Spleen (tissue), 11 donors: Measurements from ENCODE around the gene EXD3. TPM values are rescaled to one million over a fixed set of nuclear protein-coding genes. Genes with fewer than 3 reads are reported as not detected.

Experiments used
- DNase-seq: peaks from one replicate; pipeline ENCODE4 v3.0.0-alpha.2; 2020
- H3K27ac ChIP-seq, 8 donors: fragments of 200-600 bp; sonication (generic) in 7 of 8; 1 replicate in 4 of 8; 2 replicates in 4 of 8; pipeline versions ENCODE4 v1.5.0 to v1.8.0; 2016 to 2021; ENCODE audit warnings: inconsistent platforms in 4 of 8, mild to moderate bottlenecking in 4 of 8, moderate library complexity in 1 of 8
- H3K27me3 ChIP-seq, 7 donors: fragments of 200-600 bp; sonication (generic) in 6 of 7; replicated peaks in 1 of 7; 1 replicate in 4 of 7; 2 replicates in 3 of 7; pipeline versions ENCODE4 v1.5.0 to v1.8.0; 2016 to 2021; ENCODE audit warnings: inconsistent platforms in 3 of 7, mild to moderate bottlenecking in 1 of 7
- H3K36me3 ChIP-seq, 6 donors: fragments of 200-600 bp; sonication (generic) in 5 of 6; 1 replicate in 4 of 6; 2 replicates in 2 of 6; pipeline versions ENCODE4 v1.5.0 to v1.8.0; 2016 to 2021; ENCODE audit warnings: inconsistent platforms in 2 of 6
- H3K4me1 ChIP-seq, 6 donors: fragments of 200-600 bp; sonication (generic) in 5 of 6; 1 replicate in 3 of 6; 2 replicates in 3 of 6; pipeline versions ENCODE4 v1.5.0 to v1.8.0; 2016 to 2021; ENCODE audit warnings: inconsistent platforms in 3 of 6
- H3K4me3 ChIP-seq, 8 donors: fragments of 200-600 bp; sonication (generic) in 7 of 8; 1 replicate in 4 of 8; 2 replicates in 4 of 8; pipeline versions ENCODE4 v1.5.0 to v1.8.0; 2016 to 2021; ENCODE audit warnings: inconsistent platforms in 4 of 8, mild to moderate bottlenecking in 4 of 8, moderate library complexity in 2 of 8
- H3K9me3 ChIP-seq, 8 donors: fragments of 200-600 bp; sonication (generic) in 7 of 8; 1 replicate in 4 of 8; 2 replicates in 4 of 8; pipeline versions ENCODE4 v1.5.0 to v1.8.0; 2016 to 2021; ENCODE audit warnings: inconsistent platforms in 4 of 8
- CTCF ChIP-seq, 11 experiments: fragments of 200-600 bp in 7 of 11; fragments of 450-650 bp in 4 of 11; sonication (generic) in 4 of 11; IDR thresholded peaks in 8 of 11; conservative IDR thresholded peaks in 3 of 11; 1 replicate in 7 of 11; 2 replicates in 4 of 11; pipeline versions ENCODE4 v1.4.0 to v1.8.0; 2016 to 2021; ENCODE audit warnings: antibody characterized with exemption in 11 of 11, inconsistent platforms in 4 of 11, mild to moderate bottlenecking in 1 of 11
- POLR2A ChIP-seq, 3 donors: fragments of 450-650 bp; IDR thresholded peaks; one replicate each; pipeline ENCODE4 v1.5.1; 2017; ENCODE audit warnings: antibody characterized with exemption in 3 of 3, mild to moderate bottlenecking in 1 of 3
- POLR2AphosphoS5 ChIP-seq, 3 donors: sonication (generic); formaldehyde crosslinking; IDR thresholded peaks; one replicate each; pipeline ENCODE4 v1.5.1; 2017; ENCODE audit warnings: antibody characterized with exemption in 3 of 3
- WGBS, 5 donors: extraction: QIAGEN DNeasy Blood & Tissue Kit in 3 of 5; methylation state at CpG; one replicate each; pipeline versions ENCODE4 v1.1.5 to v1.1.7; 2013 to 2018; 5-methylcytosine and 5-hydroxymethylcytosine counted together
- intact Hi-C: fragments of 100-400 bp; cut with DNase I; formaldehyde crosslinking; loops from one replicate; pipeline ENCODE4 v1.15.0; 2023; ENCODE audit warnings: low total_unique reads
- polyA plus RNA-seq, 3 donors: library from polyadenylated mRNA; stranded (reverse); fragments of 200-250 nt; gene quantifications; one replicate each; pipeline ENCODE4 v1.2.1, GENCODE V29; 2013
- total RNA-seq, 7 donors: library from RNA; depleted of rRNA in 3 of 7; stranded (reverse); fragments of >200 nt in 3 of 7; fragmentation: NEBNext Ultra II Directional in 4 of 7; extraction: Animal tissue kit (Norgen Biotek cat#: 25700) in 4 of 7; gene quantifications; one replicate each; pipeline versions ENCODE4 v1.1.0 to v1.2.1, GENCODE V29; 2016 to 2021
- donor health status: healthy with polysubstance abuse.
- donor health status: DM: no; HTN: no; CAD: no; lungs with moderate emphysema.
- donor health status: DM: no; HTN: no; CAD: no.
- donor health status: Bipolar disorder and iron deficiency.
- donor health status: healthy.
- donor health status: DM: no; HTN: no; CAD: no.
- donor health status: DM: yes; HTN: yes; CAD: no.

EXD3 gene
- total and polyA plus RNA-seq, 10 donors = 14.5 to 62.3 (median 36.3) TPM

- TF ChIP-seq POLR2A (IDR thresholded peaks at IDR 0.05) = no peak
- no peak for TF ChIP-seq POLR2AphosphoS5 (IDR thresholded peaks at IDR 0.05)
- no peak for TF ChIP-seq CTCF (IDR thresholded peaks at IDR 0.05 in 8 of 11, conservative IDR thresholded peaks at IDR 0.05 in 3 of 11)
- DNase-seq = no peak
- intact Hi-C loops = loop anchor here (5.0 kb wide), 1 partner anchor 112 kb away; no protein-coding TSS in a partner anchor
These were observed 14.1 kb downstream of the EXD3 start for GRCh38 chr9:137408651-137409405.

GRCh38 chr9:137407590-137408300 is 15.2 kb downstream of the EXD3 start:
- DNase-seq = no peak
- peaks cover 24 to 59% (median 44%) of the 10 kb centered on the region in 6 donors for H3K4me1 ChIP-seq
- TF ChIP-seq POLR2AphosphoS5 (IDR thresholded peaks at IDR 0.05) (no peak), POLR2A (IDR thresholded peaks at IDR 0.05) (no peak), CTCF (IDR thresholded peaks at IDR 0.05 in 8 of 11, conservative IDR thresholded peaks at IDR 0.05 in 3 of 11) (no peak)
- WGBS, 5 donors = 49 to 77% (median 65%) methylated on average over 20 to 31 of the region's 31 CpGs
- peak overlapping the region in 5 of 8 donors; percentile 41 to 67 (median 52) for H3K27ac ChIP-seq
- peaks cover 0 to 42% (median 8%) of the 10 kb centered on the region in 7 donors for H3K27me3 ChIP-seq
- peaks cover 0 to 4% (median 0%) of the 10 kb centered on the region in 8 donors for H3K9me3 ChIP-seq
- intact Hi-C loops = loop anchor here (5.0 kb wide), 1 partner anchor 110 kb away; no protein-coding TSS in a partner anchor
- H3K4me3 ChIP-seq = peak overlapping the region in 5 of 8 donors; percentile 5 to 57 (median 22)
- H3K36me3 ChIP-seq = peaks cover 0 to 3% (median 0%) of the 10 kb centered on the region in 6 donors

More at GRCh38 chr9:137408651-137409405, 14.1 kb downstream of the EXD3 start:
- peaks cover 0 to 42% (median 8%) of the 10 kb centered on the region in 7 donors for H3K27me3 ChIP-seq
- H3K9me3 ChIP-seq = no peaks in the 10 kb centered on the region
- H3K4me1 ChIP-seq = peaks cover 24 to 68% (median 47%) of the 10 kb centered on the region in 6 donors
- peaks cover 0 to 3% (median 0%) of the 10 kb centered on the region in 6 donors for H3K36me3 ChIP-seq
- no peak overlapping the region for H3K27ac ChIP-seq
- 93 to 96% (median 94%) methylated on average over 23 to 24 of the region's 24 CpGs for WGBS, 5 donors
- H3K4me3 ChIP-seq = no peak overlapping the region

GRCh38 chr9:137406876-137407589 is 15.9 kb downstream of the EXD3 start:
- Histone ChIP-seq H3K4me1 (peaks cover 17 to 52% (median 37%) of the 10 kb centered on the region in 6 donors), H3K4me3 (peak overlapping the region in 7 of 8 donors; percentile 11 to 57 (median 26)), H3K27ac (peak overlapping the region in 5 of 8 donors; percentile 41 to 67 (median 52)), H3K36me3 (peaks cover 0 to 3% (median 0%) of the 10 kb centered on the region in 6 donors), H3K27me3 (peaks cover 0 to 37% (median 8%) of the 10 kb centered on the region in 7 donors), H3K9me3 (peaks cover 0 to 8% (median 0%) of the 10 kb centered on the region in 8 donors)
- DNase-seq = peak; percentile 89
- TF ChIP-seq POLR2A (IDR thresholded peaks at IDR 0.05) (no peak), CTCF (IDR thresholded peaks at IDR 0.05 in 8 of 11, conservative IDR thresholded peaks at IDR 0.05 in 3 of 11) (peak; percentile 47 to 85 (median 79)), POLR2AphosphoS5 (IDR thresholded peaks at IDR 0.05) (peak in 2 of 3 donors; percentile 55 to 65)
- 3 to 50% (median 5%) methylated on average over 4 to 63 of the region's 63 CpGs for WGBS, 5 donors
- intact Hi-C loops = loop anchor here (5.0 kb wide), 1 partner anchor 110 kb away; no protein-coding TSS in a partner anchor
